HepG2 (cell line): Measurements from ENCODE around the gene DIAPH3. TPM values are rescaled to one million over a fixed set of nuclear protein-coding genes. Genes with fewer than 3 reads are reported as not detected.

Source experiments
- ATAC-seq: fragments of 200-7000 bp; cut with Tn5 transposase; 3 replicates; pipeline ENCODE4 v1.9.1; 2020; ENCODE audit warnings: mild to moderate bottlenecking, moderate library complexity
- BruUV-seq: library from RNA; stranded (reverse); fragments of 400-500 nt; replicated peaks from 2 replicates; lab custom pipeline; 2021; lab: Mats Ljungman, UMichigan
- CTCF ChIA-PET: fragments of 300-600 bp; formaldehyde crosslinking; extraction: SDS; loops from one replicate; lab custom pipeline; 2021; ENCODE audit warnings: low total read pairs, inconsistent platforms, low intra/inter-chr PET ratio; lab: Yijun Ruan, JAX
- POLR2A ChIA-PET: fragments of 350-600 bp; sonication (Branson Sonifier 250); formaldehyde crosslinking; loops from one replicate; lab custom pipeline; 2020; ENCODE audit warnings: antibody characterized with exemption, inconsistent platforms; lab: Yijun Ruan, JAX
- DNase-seq: peaks from one replicate; pipeline ENCODE4 v3.0.0-alpha.2; 2015; ENCODE audit warnings: low spot score
- FAIRE-seq: peaks from 3 replicates; lab custom pipeline; 2011; peaks lifted over from hg19 to GRCh38; lab: Jason Lieb, UNC
- H2AFZ ChIP-seq: one replicate; pipeline ENCODE4 v1.6.1; 2011; ENCODE audit warnings: low read length, inconsistent platforms
- H3K27ac ChIP-seq: fragments of 300-600 bp; 3 replicates; pipeline ENCODE4 v1.8.0; 2011; ENCODE audit warnings: mixed run types, mild to moderate bottlenecking, mixed read lengths, low read length, inconsistent platforms; ENCODE audit not compliant: insufficient read depth; ENCODE audit errors: extremely low read length
- H3K27me3 ChIP-seq, 2 experiments: fragments of 200-600 bp in 1 of 2; 2 replicates in 1 of 2; 3 replicates in 1 of 2; pipeline versions ENCODE4 v1.6.0 to v1.8.0; 2011; ENCODE audit warnings: low read length in 2 of 2, mild to moderate bottlenecking in 2 of 2, moderate library complexity in 2 of 2, inconsistent platforms in 1 of 2; ENCODE audit not compliant: insufficient read depth in 2 of 2, control insufficient read depth in 1 of 2
- H3K36me3 ChIP-seq, 2 experiments: fragments of 200-600 bp in 1 of 2; replicated peaks in 1 of 2; 2 replicates in 1 of 2; 3 replicates in 1 of 2; pipeline versions ENCODE4 v1.5.1 to v1.8.0; 2011; ENCODE audit warnings: low read length in 2 of 2, inconsistent platforms in 1 of 2; ENCODE audit not compliant: insufficient read depth in 2 of 2, control insufficient read depth in 1 of 2
- H3K4me1 ChIP-seq: 2 replicates; pipeline ENCODE4 v1.5.1; 2012; ENCODE audit warnings: low read length, inconsistent platforms; ENCODE audit not compliant: insufficient read depth
- H3K4me2 ChIP-seq: 2 replicates; pipeline ENCODE4 v1.6.0; 2011; ENCODE audit warnings: low read depth, low read length, inconsistent platforms
- H3K4me3 ChIP-seq, 3 experiments: fragments of 200-600 bp in 1 of 3; sonication (generic), shearing (Covaris generic) in 1 of 3; replicated peaks in 1 of 3; 2 replicates each; pipeline ENCODE4 v1.5.1; 2011 to 2016; ENCODE audit warnings: low read length in 3 of 3, inconsistent platforms in 2 of 3, low read depth in 2 of 3, mild to moderate bottlenecking in 2 of 3, control low read depth in 1 of 3, mixed read lengths in 1 of 3; ENCODE audit not compliant: insufficient read depth in 1 of 3
- H3K79me2 ChIP-seq: one replicate; pipeline ENCODE4 v1.6.1; 2011; ENCODE audit warnings: low read length, inconsistent platforms; ENCODE audit not compliant: insufficient read depth
- H3K9ac ChIP-seq: 2 replicates; pipeline ENCODE4 v1.6.0; 2011; ENCODE audit warnings: mild to moderate bottlenecking, low read depth, low read length, inconsistent platforms; ENCODE audit not compliant: insufficient read depth
- H3K9me3 ChIP-seq: 2 replicates; pipeline ENCODE4 v1.5.1; 2012; ENCODE audit warnings: mild to moderate bottlenecking, low read length
- H4K20me1 ChIP-seq: 2 replicates; pipeline ENCODE4 v1.6.0; 2011; ENCODE audit warnings: inconsistent platforms, mild to moderate bottlenecking, low read length, moderate library complexity; ENCODE audit not compliant: insufficient read depth
- CHD2 ChIP-seq: IDR thresholded peaks from 2 replicates; pipeline ENCODE4 v1.6.1; 2011; ENCODE audit warnings: low read depth, low read length, improper control_type of control experiment
- EEA1 ChIP-seq: sonication (generic); formaldehyde crosslinking; IDR thresholded peaks from 2 replicates; pipeline ENCODE4 v1.5.1; 2020; ENCODE audit warnings: mild to moderate bottlenecking, missing genetic modification reagents, borderline replicate concordance
- ELK4 ChIP-seq: sonication (generic); formaldehyde crosslinking; IDR thresholded peaks from 2 replicates; pipeline ENCODE4 v1.9.0; 2021; ENCODE audit warnings: missing genetic modification reagents, borderline replicate concordance
- HNRNPH1 ChIP-seq: fragments of 200-400 bp; formaldehyde crosslinking; optimal IDR thresholded peaks from 2 replicates; pipeline ENCODE3; 2017; ENCODE audit warnings: mild to moderate bottlenecking, low read depth, low read length
- HNRNPLL ChIP-seq: fragments of 200-400 bp; formaldehyde crosslinking; IDR thresholded peaks from 2 replicates; pipeline ENCODE4 v1.6.1; 2017; ENCODE audit warnings: mild to moderate bottlenecking, low read depth, low read length; ENCODE audit not compliant: poor library complexity, severe bottlenecking
- IKZF4 ChIP-seq: sonication (generic); formaldehyde crosslinking; IDR thresholded peaks from 2 replicates; pipeline ENCODE4 v1.5.1; 2020; ENCODE audit warnings: borderline replicate concordance, mild to moderate bottlenecking, low read depth, missing genetic modification reagents; ENCODE audit errors: not compliant biosample characterization
- KMT2A ChIP-seq: sonication (generic); formaldehyde crosslinking; IDR thresholded peaks from 2 replicates; pipeline ENCODE4 v1.4.0; 2020; ENCODE audit warnings: missing genetic modification reagents
- PAF1 ChIP-seq: IDR thresholded peaks from 2 replicates; pipeline ENCODE4 v1.6.1; 2016; ENCODE audit warnings: missing genetic modification reagents, missing compliant biosample characterization
- PBX3 ChIP-seq: sonication (generic); formaldehyde crosslinking; IDR thresholded peaks from 2 replicates; pipeline ENCODE4 v1.8.1; 2023; ENCODE audit warnings: missing genetic modification reagents, inconsistent platforms, borderline replicate concordance
- PITX1 ChIP-seq: sonication (generic); formaldehyde crosslinking; IDR thresholded peaks from 2 replicates; pipeline ENCODE4 v1.5.1; 2020; ENCODE audit warnings: mild to moderate bottlenecking, missing genetic modification reagents
- SKIL ChIP-seq: sonication (generic); formaldehyde crosslinking; IDR thresholded peaks from 2 replicates; pipeline ENCODE4 v1.8.0; 2022; ENCODE audit warnings: missing genetic modification reagents, mild to moderate bottlenecking, moderate library complexity, borderline replicate concordance
- STAT5B ChIP-seq: sonication (generic); formaldehyde crosslinking; IDR thresholded peaks from 2 replicates; pipeline ENCODE4 v1.4.0; 2020; ENCODE audit warnings: missing genetic modification reagents
- ZNF10 ChIP-seq: sonication (generic); formaldehyde crosslinking; IDR thresholded peaks from 2 replicates; pipeline ENCODE4 v1.4.0; 2020; ENCODE audit warnings: mild to moderate bottlenecking, low read depth, missing genetic modification reagents, borderline replicate concordance
- ZNF24 ChIP-seq: fragments of 450-650 bp; IDR thresholded peaks from 2 replicates; pipeline ENCODE4 v1.6.1; 2017; ENCODE audit warnings: antibody characterized with exemption, mild to moderate bottlenecking
- ZNF333 ChIP-seq: sonication (generic); formaldehyde crosslinking; IDR thresholded peaks from 2 replicates; pipeline ENCODE4 v1.4.0; 2020; ENCODE audit warnings: mild to moderate bottlenecking, missing genetic modification reagents, borderline replicate concordance
- WGBS: methylation state at CpG from one replicate; pipeline ENCODE4 v1.1.6; 2017; ENCODE audit warnings: low lambda C conversion rate; 5-methylcytosine and 5-hydroxymethylcytosine counted together
- in situ Hi-C: cut with HindIII; loops from 2 replicates; pipeline ENCODE4 v1.10.0; 2017; ENCODE audit warnings: low pct_unique_long_range_greater_than_20kb; ENCODE audit not compliant: extremely low pct_ligation_motif_present
- intact Hi-C: fragments of 100-400 bp; cut with micrococcal nuclease; formaldehyde crosslinking; loops from one replicate; pipeline ENCODE4 v1.10.0; 2022; ENCODE audit not compliant: unreplicated experiment
- polyA plus RNA-seq, 8 experiments: library from polyadenylated mRNA; depleted of rRNA in 3 of 8; stranded (reverse) in 7 of 8; unstranded in 1 of 8; fragments of >200 nt; fragmentation: Illumina TruSeq in 4 of 8; extraction: Trizol in 4 of 8; gene quantifications; 2 replicates each; pipeline versions ENCODE4 v1.2.1 to v1.2.3, GENCODE V29; 2011 to 2016; ENCODE audit warnings: low read depth in 4 of 8, missing spikeins in 1 of 8, mixed read lengths in 1 of 8; ENCODE audit not compliant: insufficient read depth in 1 of 8
- total RNA-seq, 5 experiments: library from RNA; depleted of rRNA; stranded (reverse); fragments of >200 nt; fragmentation: Illumina TruSeq; extraction: Trizol; gene quantifications; 2 replicates each; pipeline ENCODE4 v1.2.3, GENCODE V29; 2016; ENCODE audit warnings: low read depth in 1 of 5

Gene DIAPH3
- total and polyA plus RNA-seq, 2 of the 13 experiments (the other 11 are each of a cell fraction or from before 2014, with no cell fraction given) = 4.0 to 9.3 TPM

GRCh38 chr13:60028021-60028420 lies 135.7 kb downstream of the DIAPH3 start:
- Histone ChIP-seq H3K4me2 (no peak overlapping the region), H4K20me1 (no peaks in the 10 kb centered on the region), H3K27ac (no peak overlapping the region), H2AFZ (no peak overlapping the region), H3K9me3 (no peaks in the 10 kb centered on the region), H3K4me3 (no peak overlapping the region), H3K27me3 (no peaks in the 10 kb centered on the region), H3K9ac (no peak overlapping the region), H3K79me2 (no peaks in the 10 kb centered on the region), H3K36me3 (no peaks in the 10 kb centered on the region; a peak in 1 of 5 replicates), H3K4me1 (no peaks in the 10 kb centered on the region)
- 98% methylated on average over 3 of the region's 3 CpGs for WGBS
- no peak for ATAC-seq
- FAIRE-seq = no peak
- in situ Hi-C loops (no loop called here), intact Hi-C loops (no loop called here)
- TF ChIP-seq ZNF333 (CRISPR knock-in tag) = no peak
- TF ChIP-seq KMT2A (CRISPR knock-in tag) = no peak
- no peak for TF ChIP-seq ZNF24
- TF ChIP-seq SKIL (CRISPR knock-in tag) = no peak
- TF ChIP-seq ZNF10 (CRISPR knock-in tag) = no peak
- TF ChIP-seq HNRNPH1 = no peak
- TF ChIP-seq EEA1 (CRISPR knock-in tag) = no peak
- no peak for TF ChIP-seq PITX1 (CRISPR knock-in tag)
- TF ChIP-seq CHD2 = no peak
- TF ChIP-seq IKZF4 (CRISPR knock-in tag) = no peak
- no peak for TF ChIP-seq PAF1 (CRISPR knock-in tag)
- no peak for TF ChIP-seq PBX3 (CRISPR knock-in tag)
- TF ChIP-seq ELK4 (CRISPR knock-in tag) = no peak
- TF ChIP-seq STAT5B (CRISPR knock-in tag) = no peak
- TF ChIP-seq HNRNPLL = no peak
- ChIA-PET CTCF (no interaction called here), POLR2A (no interaction called here)
- BruUV-seq = no TSS peak
- no peak for DNase-seq
